Gastroesophageal sphincter (tissue), 4 donors: ENCODE measurements around the gene KCNJ2. TPM values are rescaled to one million over a fixed set of nuclear protein-coding genes. Genes with fewer than 3 reads are reported as not detected.

Source experiments
- ATAC-seq: fragments of 150-250 bp; one replicate; pipeline ENCODE4 v1.9.1; 2016; ENCODE audit warnings: mild to moderate bottlenecking, moderate library complexity
- H3K27ac ChIP-seq, 4 donors: fragments of 200-600 bp; sonication (generic) in 3 of 4; 1 replicate in 3 of 4; 2 replicates in 1 of 4; pipeline ENCODE4 v1.5.1; 2016 to 2019
- H3K27me3 ChIP-seq: fragments of 200-600 bp; sonication (generic); one replicate; pipeline ENCODE4 v1.5.1; 2019
- H3K36me3 ChIP-seq, 2 donors: fragments of 200-600 bp; sonication (generic); one replicate each; pipeline ENCODE4 v1.5.1; 2019; ENCODE audit warnings: control low read depth in 1 of 2
- H3K4me1 ChIP-seq, 3 donors: fragments of 200-600 bp; sonication (generic); 1 replicate in 2 of 3; 2 replicates in 1 of 3; pipeline ENCODE4 v1.5.1; 2016 to 2019; ENCODE audit warnings: control low read depth in 2 of 3
- H3K4me3 ChIP-seq, 2 donors: fragments of 200-600 bp; sonication (generic); one replicate each; pipeline ENCODE4 v1.5.1; 2019; ENCODE audit warnings: mild to moderate bottlenecking in 1 of 2, moderate library complexity in 1 of 2
- H3K9me3 ChIP-seq, 3 donors: fragments of 200-600 bp; sonication (generic); one replicate each; pipeline ENCODE4 v1.5.1; 2017 to 2019; ENCODE audit warnings: control low read depth in 2 of 3
- EP300 ChIP-seq: sonication (generic); formaldehyde crosslinking; IDR thresholded peaks from one replicate; pipeline ENCODE4 v1.6.1; 2017; ENCODE audit warnings: antibody characterized with exemption, mild to moderate bottlenecking
- POLR2A ChIP-seq, 2 donors: fragments of 450-650 bp; IDR thresholded peaks; one replicate each; pipeline ENCODE4 v1.6.1; 2017; ENCODE audit warnings: antibody characterized with exemption in 2 of 2, mild to moderate bottlenecking in 2 of 2, moderate library complexity in 1 of 2
- POLR2AphosphoS5 ChIP-seq: sonication (generic); formaldehyde crosslinking; IDR thresholded peaks from one replicate; pipeline ENCODE4 v1.6.1; 2017; ENCODE audit warnings: antibody characterized with exemption
- whole genome bisulfite sequencing, 2 donors: methylation state at CpG; one replicate each; pipeline ENCODE4 v1.1.5; 2018; ENCODE audit warnings: low coverage in 1 of 2; 5-methylcytosine and 5-hydroxymethylcytosine counted together
- total RNA-seq, 4 donors: library from RNA; depleted of rRNA; stranded (reverse); fragments of >200 nt; gene quantifications; one replicate each; pipeline ENCODE4 v1.1.0, GENCODE V29; 2016
- TF ChIP-seq, protein P1 (sequence below), 4 experiments: fragments of 200-600 bp in 2 of 4; fragments of 450-650 bp in 2 of 4; sonication (generic) in 1 of 4; IDR thresholded peaks; one replicate each; pipeline ENCODE4 v1.5.1; 2017 to 2019; ENCODE audit warnings: antibody characterized with exemption in 4 of 4, mild to moderate bottlenecking in 2 of 4, moderate library complexity in 2 of 4

Gene KCNJ2
- total RNA-seq, 4 donors from 2014 or later, result 2.8 to 11.3 (median 4.9) TPM

DNA sequence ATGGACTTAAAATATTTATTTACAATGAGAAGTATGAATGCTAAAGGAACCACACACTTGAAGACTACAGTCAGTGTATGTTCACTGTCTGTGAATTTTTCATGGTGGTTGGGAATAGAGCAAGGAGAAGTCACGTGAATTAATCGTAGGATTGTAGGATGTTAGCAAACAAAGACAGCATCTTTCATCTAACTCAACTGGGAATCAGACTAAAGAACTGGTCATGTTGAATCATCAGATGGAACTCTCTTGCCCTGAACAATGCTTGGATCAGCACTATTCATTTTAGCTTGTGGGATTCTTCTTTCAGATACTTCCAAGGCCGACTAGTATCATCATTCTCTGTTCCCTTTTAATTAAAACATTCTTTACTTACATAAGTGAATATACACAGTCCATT is 18.1 kb downstream of the KCNJ2 start:
- H3K27ac ChIP-seq, result no peak overlapping the region
- no peaks in the 10 kb centered on the region for H3K9me3 ChIP-seq
- ATAC-seq, result no peak
- TF ChIP-seq EP300 (no peak), POLR2A (IDR thresholded peaks at IDR 0.05) (no peak), POLR2AphosphoS5 (no peak)
- TF ChIP-seq, protein P1, sequence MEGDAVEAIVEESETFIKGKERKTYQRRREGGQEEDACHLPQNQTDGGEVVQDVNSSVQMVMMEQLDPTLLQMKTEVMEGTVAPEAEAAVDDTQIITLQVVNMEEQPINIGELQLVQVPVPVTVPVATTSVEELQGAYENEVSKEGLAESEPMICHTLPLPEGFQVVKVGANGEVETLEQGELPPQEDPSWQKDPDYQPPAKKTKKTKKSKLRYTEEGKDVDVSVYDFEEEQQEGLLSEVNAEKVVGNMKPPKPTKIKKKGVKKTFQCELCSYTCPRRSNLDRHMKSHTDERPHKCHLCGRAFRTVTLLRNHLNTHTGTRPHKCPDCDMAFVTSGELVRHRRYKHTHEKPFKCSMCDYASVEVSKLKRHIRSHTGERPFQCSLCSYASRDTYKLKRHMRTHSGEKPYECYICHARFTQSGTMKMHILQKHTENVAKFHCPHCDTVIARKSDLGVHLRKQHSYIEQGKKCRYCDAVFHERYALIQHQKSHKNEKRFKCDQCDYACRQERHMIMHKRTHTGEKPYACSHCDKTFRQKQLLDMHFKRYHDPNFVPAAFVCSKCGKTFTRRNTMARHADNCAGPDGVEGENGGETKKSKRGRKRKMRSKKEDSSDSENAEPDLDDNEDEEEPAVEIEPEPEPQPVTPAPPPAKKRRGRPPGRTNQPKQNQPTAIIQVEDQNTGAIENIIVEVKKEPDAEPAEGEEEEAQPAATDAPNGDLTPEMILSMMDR (IDR thresholded peaks at IDR 0.05), result no peak
- H3K4me3 ChIP-seq, result no peak overlapping the region
- H3K4me1 ChIP-seq, result no peaks in the 10 kb centered on the region
- WGBS, 2 donors, result 79 to 82% methylated on average over 3 of the region's 3 CpGs
- H3K36me3 ChIP-seq, result no peaks in the 10 kb centered on the region
- H3K27me3 ChIP-seq, result no peaks in the 10 kb centered on the region

DNA sequence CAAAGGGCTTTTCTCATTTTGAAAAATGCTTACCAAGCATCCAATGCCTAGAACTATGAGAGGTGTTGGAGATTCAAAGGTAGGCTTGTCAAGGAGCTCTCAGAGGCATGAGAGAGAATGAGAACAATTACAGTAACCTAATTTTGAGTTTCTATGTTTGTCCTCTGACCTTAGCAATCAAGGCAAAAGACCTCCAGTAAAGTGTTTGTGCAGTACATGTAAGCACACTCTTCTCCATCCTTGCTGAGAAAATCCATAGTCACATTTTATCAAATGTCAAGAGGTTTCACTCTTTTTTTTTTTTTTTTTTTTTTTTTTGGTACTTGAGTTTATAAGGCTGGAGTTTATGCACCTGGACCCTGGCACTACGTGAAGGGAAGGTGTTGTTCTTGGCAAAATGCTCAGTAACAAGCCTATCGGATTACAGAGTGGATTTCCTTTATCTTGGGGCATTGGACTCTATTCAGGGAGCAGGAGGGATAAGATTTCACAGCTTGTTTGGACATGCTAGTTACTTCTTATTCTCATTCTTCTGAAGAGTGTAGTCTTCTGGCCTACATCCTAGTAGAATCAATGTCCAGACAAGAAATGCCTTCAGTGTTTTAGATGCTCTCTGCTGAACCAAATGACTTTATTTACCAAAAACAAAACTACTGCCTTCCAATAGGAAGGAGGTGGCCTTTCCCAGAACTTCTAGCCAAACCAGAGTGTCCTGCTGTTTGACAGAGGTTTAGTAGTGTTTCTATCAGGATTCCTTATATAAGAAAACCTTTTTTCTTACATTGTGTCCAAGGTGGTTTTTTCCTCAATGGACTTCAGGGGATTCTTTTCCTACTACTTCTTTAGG is 21.9 kb downstream of the KCNJ2 start:
- TF ChIP-seq EP300 (no peak), POLR2AphosphoS5 (no peak), POLR2A (IDR thresholded peaks at IDR 0.05) (no peak)
- TF ChIP-seq, protein P1 (IDR thresholded peaks at IDR 0.05), result no peak
- no peak for ATAC-seq
- WGBS, 2 donors, result 86% methylated on average over 1 of the region's 2 CpGs; no CpG with 5 or more reads in 1 of the 2 donors

DNA sequence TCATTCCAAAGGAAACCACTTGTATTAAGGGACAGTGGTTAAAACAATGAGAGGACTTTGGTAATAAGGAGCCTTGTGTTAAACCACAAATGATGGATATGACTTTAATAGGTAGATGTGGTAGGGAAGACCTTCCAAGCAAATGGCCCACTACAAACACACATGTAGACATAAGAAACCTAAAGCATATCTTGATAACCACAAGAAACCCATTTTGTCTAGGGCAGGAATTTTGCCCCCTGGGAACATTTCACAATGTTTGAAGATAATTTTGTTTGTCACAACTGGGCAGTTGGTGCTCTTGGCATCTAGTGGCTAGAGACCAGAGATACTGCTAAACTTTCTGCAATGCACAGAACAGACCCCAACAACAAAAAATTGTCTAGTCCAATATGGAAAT is 25.8 kb downstream of the KCNJ2 start:
- Histone ChIP-seq H3K27me3 (no peaks in the 10 kb centered on the region), H3K27ac (no peak overlapping the region), H3K36me3 (no peaks in the 10 kb centered on the region), H3K4me3 (no peak overlapping the region), H3K9me3 (no peaks in the 10 kb centered on the region), H3K4me1 (no peaks in the 10 kb centered on the region)
- no peak for ATAC-seq
- TF ChIP-seq POLR2A (IDR thresholded peaks at IDR 0.05) (no peak), POLR2AphosphoS5 (no peak), EP300 (no peak)
- TF ChIP-seq, protein P1 (IDR thresholded peaks at IDR 0.05), result no peak

More for the DNA sequence above, 21.9 kb downstream of the KCNJ2 start:
- no peaks in the 10 kb centered on the region for H3K27me3 ChIP-seq
- H3K4me3 ChIP-seq, result no peak overlapping the region
- H3K36me3 ChIP-seq, result no peaks in the 10 kb centered on the region
- H3K27ac ChIP-seq, result no peak overlapping the region
- H3K9me3 ChIP-seq, result no peaks in the 10 kb centered on the region
- H3K4me1 ChIP-seq, result no peaks in the 10 kb centered on the region

DNA sequence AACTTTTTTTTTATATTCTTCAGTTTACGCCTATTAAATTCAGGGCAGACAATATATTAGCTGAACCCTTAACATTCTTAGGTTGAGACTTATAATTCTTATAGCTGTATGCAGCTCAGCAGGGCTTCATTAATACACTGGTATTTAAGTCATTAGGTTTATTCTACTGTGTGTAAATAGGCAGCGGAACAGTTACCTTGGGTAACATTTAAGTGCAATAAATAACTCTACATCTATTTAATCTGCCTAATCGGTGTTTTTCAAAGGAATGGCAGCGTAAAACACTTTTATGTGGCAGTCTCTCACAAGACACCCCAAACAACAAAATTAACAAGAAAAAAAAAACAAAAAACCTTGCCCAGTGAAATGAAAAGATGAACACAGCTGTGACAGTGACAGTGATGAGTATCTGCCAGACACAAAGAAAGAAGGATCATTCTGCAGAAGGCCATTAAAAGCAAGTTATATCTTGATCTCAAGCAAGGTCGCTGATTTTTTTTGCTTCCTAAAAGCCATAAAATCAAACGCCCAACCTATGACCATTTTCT is 32.6 kb downstream of the KCNJ2 start:
- ATAC-seq, result no peak
- Histone ChIP-seq H3K9me3 (no peaks in the 10 kb centered on the region), H3K27ac (no peak overlapping the region), H3K27me3 (no peaks in the 10 kb centered on the region), H3K4me3 (no peak overlapping the region), H3K36me3 (no peaks in the 10 kb centered on the region), H3K4me1 (no peaks in the 10 kb centered on the region)
- 87 to 100% methylated on average over 1 to 6 of the region's 6 CpGs for WGBS, 2 donors
- TF ChIP-seq, protein P1 (IDR thresholded peaks at IDR 0.05), result no peak
- TF ChIP-seq POLR2A (IDR thresholded peaks at IDR 0.05) (no peak), EP300 (no peak), POLR2AphosphoS5 (no peak)

DNA sequence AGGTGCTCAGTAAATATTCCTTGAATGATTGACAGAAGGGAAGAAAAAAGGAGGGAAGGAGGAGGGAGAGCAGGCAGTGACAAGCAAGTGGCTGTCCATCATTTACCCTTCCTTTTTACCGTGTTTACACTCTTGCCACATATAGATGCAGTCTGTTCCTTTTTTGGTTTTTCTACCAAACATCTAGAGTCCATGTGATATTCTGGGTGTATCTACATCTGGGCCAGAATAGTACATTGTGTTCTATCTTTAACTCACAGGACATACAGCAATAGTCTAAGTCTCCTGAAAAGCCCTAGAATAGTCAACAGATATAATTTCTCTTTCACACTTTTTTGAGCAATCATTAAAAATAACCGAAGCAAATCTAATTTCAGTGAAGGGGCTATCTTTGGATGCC is 33.5 kb downstream of the KCNJ2 start:
- no peak for ATAC-seq
- Histone ChIP-seq H3K27me3 (no peaks in the 10 kb centered on the region), H3K4me1 (no peaks in the 10 kb centered on the region), H3K9me3 (no peaks in the 10 kb centered on the region), H3K4me3 (no peak overlapping the region), H3K36me3 (no peaks in the 10 kb centered on the region), H3K27ac (no peak overlapping the region)
- WGBS, 2 donors, result 75 to 86% methylated on average over 2 of the region's 2 CpGs
- TF ChIP-seq POLR2A (IDR thresholded peaks at IDR 0.05) (no peak), POLR2AphosphoS5 (no peak), EP300 (no peak)
- TF ChIP-seq, protein P1 (IDR thresholded peaks at IDR 0.05), result no peak
